ENCODE measurements around the gene SEC23A. TPM values are rescaled to one million over a fixed set of nuclear protein-coding genes. Genes with fewer than 3 reads are reported as not detected.

The SEC23A gene
- total and polyA plus RNA-seq, 12 donors: 10.9 to 201 (median 92.5) TPM

DNA sequence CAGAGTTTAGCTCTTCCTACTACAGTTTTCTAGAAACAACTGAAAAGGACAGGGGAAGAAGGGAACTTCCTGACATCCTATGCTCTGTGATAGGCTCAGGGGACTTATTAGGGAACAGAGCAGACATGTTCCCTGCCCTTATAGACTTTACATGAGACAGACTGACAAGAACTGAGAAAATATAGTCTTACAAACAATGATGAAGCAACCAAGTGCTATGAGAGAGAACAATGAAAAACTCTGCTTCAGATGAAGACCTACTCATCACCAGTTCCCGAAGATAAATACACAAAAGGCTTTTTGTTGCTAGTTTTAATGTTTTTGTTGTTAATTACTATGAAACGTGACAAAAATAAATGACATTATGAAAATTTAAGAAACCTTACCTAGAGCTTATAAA is 115.3 kb downstream of the SEC23A start:
- no peaks in the 10 kb centered on the region for H3K27me3 ChIP-seq
- no peaks in the 10 kb centered on the region for H3K4me1 ChIP-seq (replicated peaks in 1 of 2)
- no peak overlapping the region for H3K27ac ChIP-seq
- no peaks in the 10 kb centered on the region for H3K9me3 ChIP-seq (replicated peaks in 1 of 3)
- intact Hi-C loops (cut with DNase I): no loop called here
- no peak for DNase-seq
- H3K36me3 ChIP-seq (replicated peaks in 1 of 2): no peaks in the 10 kb centered on the region
- WGBS, 4 donors: 71 to 83% (median 81%) methylated on average over 2 of the region's 2 CpGs
- no peak overlapping the region for H3K4me3 ChIP-seq
- TF ChIP-seq, protein P1, sequence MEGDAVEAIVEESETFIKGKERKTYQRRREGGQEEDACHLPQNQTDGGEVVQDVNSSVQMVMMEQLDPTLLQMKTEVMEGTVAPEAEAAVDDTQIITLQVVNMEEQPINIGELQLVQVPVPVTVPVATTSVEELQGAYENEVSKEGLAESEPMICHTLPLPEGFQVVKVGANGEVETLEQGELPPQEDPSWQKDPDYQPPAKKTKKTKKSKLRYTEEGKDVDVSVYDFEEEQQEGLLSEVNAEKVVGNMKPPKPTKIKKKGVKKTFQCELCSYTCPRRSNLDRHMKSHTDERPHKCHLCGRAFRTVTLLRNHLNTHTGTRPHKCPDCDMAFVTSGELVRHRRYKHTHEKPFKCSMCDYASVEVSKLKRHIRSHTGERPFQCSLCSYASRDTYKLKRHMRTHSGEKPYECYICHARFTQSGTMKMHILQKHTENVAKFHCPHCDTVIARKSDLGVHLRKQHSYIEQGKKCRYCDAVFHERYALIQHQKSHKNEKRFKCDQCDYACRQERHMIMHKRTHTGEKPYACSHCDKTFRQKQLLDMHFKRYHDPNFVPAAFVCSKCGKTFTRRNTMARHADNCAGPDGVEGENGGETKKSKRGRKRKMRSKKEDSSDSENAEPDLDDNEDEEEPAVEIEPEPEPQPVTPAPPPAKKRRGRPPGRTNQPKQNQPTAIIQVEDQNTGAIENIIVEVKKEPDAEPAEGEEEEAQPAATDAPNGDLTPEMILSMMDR (IDR thresholded peaks at IDR 0.05): no peak
- no peak for TF ChIP-seq POLR2A (IDR thresholded peaks at IDR 0.05)

DNA sequence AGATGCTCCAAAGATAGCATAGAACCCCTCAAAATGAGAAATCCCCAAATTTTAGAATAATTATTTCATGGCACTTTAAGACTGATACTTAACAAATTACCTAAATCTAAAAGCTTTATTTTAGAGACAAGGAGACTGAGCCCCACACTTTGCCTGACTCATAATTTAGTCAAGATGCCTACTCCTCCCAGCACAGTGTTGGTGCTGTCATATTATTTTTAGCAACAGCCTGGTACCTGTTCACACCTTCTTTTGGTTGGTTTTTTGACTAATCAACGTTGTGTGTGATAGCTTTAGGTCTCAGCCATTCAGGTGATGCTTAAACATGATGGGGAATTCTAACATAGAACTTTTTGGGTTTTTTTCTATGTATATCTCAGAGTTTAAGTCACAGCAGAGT is 120.2 kb downstream of the SEC23A start:
- H3K27me3 ChIP-seq: no peaks in the 10 kb centered on the region
- no peaks in the 10 kb centered on the region for H3K4me1 ChIP-seq (replicated peaks in 1 of 2)
- no peak overlapping the region for H3K27ac ChIP-seq
- no peak for DNase-seq
- H3K36me3 ChIP-seq (replicated peaks in 1 of 2): no peaks in the 10 kb centered on the region
- H3K4me3 ChIP-seq: no peak overlapping the region
- TF ChIP-seq POLR2A (IDR thresholded peaks at IDR 0.05): no peak
- TF ChIP-seq, protein P1 (IDR thresholded peaks at IDR 0.05): no peak
- intact Hi-C loops (cut with DNase I): no loop called here
- H3K9me3 ChIP-seq (replicated peaks in 1 of 3): no peaks in the 10 kb centered on the region
- 0 to 9% (median 1%) methylated on average over 1 of the region's 1 CpG for WGBS, 4 donors

DNA sequence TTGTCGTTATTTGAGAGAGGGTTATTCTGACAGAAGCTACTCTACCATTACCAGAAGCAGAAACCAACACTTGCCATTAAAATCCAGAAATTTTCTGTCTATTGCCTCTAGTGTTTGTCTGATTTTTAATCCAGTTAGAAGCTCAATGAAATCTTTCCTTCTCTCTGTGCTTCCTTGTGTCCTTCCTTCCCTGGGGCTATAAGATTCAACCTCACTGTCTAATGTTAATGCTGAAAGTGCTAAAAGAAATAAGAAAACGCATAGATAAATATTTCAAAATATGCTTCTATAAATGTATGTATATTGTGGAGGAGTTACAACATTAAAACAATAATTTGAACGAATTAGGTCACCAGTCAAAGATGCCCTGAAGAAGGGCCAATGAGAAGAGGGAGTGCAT is 120.8 kb downstream of the SEC23A start:
- Histone ChIP-seq H3K4me3 (no peak overlapping the region), H3K27ac (no peak overlapping the region), H3K36me3 (replicated peaks in 1 of 2) (no peaks in the 10 kb centered on the region), H3K27me3 (no peaks in the 10 kb centered on the region), H3K9me3 (replicated peaks in 1 of 3) (no peaks in the 10 kb centered on the region), H3K4me1 (replicated peaks in 1 of 2) (no peaks in the 10 kb centered on the region)
- TF ChIP-seq, protein P1 (IDR thresholded peaks at IDR 0.05): no peak
- TF ChIP-seq POLR2A (IDR thresholded peaks at IDR 0.05): no peak
- no peak for DNase-seq
- intact Hi-C loops (cut with DNase I): no loop called here
- 58 to 70% (median 62%) methylated on average over 3 of the region's 3 CpGs for WGBS, 4 donors

Small RNA genes lying within 50 kb of the gene (small RNA-seq; reads per million reads assigned to genes)
- gene AL109628.1: 0 reads per million in 2 donors
- 0 reads per million in 2 donors for gene RF00019

Other genes with a start within 250 kb of the SEC23A start
- gene GEMIN2, start 11.1 kb upstream of the SEC23A start, total RNA-seq: 10 to 100 TPM in 5 of 9 donors, 1 to 10 TPM in 4; 1.1 to 21.2 (median 10.6) TPM
- 10 to 100 TPM in 1 of 3 donors, 1 to 10 TPM in 2; 6.6 to 12.4 (median 8.5) TPM for gene GEMIN2, start 11.1 kb upstream of the SEC23A start, polyA plus RNA-seq
- 10 to 100 TPM; 19.7 to 46.6 (median 32.4) TPM for gene TRAPPC6B, start 67.1 kb upstream of the SEC23A start, total RNA-seq
- gene TRAPPC6B, start 67.1 kb upstream of the SEC23A start, polyA plus RNA-seq: 10 to 100 TPM; 11.1 to 42.2 (median 13.4) TPM
- 10 to 100 TPM; 11.3 to 48.4 (median 38.6) TPM for gene PNN, start 72.0 kb upstream of the SEC23A start, total RNA-seq
- gene PNN, start 72.0 kb upstream of the SEC23A start, polyA plus RNA-seq: 10 to 100 TPM; 44.2 to 86.0 (median 81.6) TPM
- gene MIA2, start 130.7 kb upstream of the SEC23A start, total RNA-seq: 10 to 100 TPM; 24.8 to 62.0 (median 42.9) TPM
- gene MIA2, start 130.7 kb upstream of the SEC23A start, polyA plus RNA-seq: 10 to 100 TPM; 25.0 to 60.0 (median 39.2) TPM

All from adrenal gland (tissue), 12 donors.